Activated CD4-positive, alpha-beta T cell treated with anti-CD3 and anti-CD28 coated beads, Interleukin-2, Interleukin-6, amounts not matched to agents 100 ng/mL and 50 ng/mL, durations not matched to agents 16 hours and 8 hours (primary cell): ENCODE data around the gene RHOF.
A peak's percentile ranks its signal among the peaks of the same experiment; 100 is the strongest.
"Not testable (repeated sequence)": the region's sequence is repeated elsewhere in the genome, so short reads cannot be mapped to it uniquely, and the experiment has no call there.

ENCODE experiments used
- DNase-seq: peaks from one replicate; pipeline ENCODE4 v3.0.0-alpha.2; 2020

The RHOF gene

DNA sequence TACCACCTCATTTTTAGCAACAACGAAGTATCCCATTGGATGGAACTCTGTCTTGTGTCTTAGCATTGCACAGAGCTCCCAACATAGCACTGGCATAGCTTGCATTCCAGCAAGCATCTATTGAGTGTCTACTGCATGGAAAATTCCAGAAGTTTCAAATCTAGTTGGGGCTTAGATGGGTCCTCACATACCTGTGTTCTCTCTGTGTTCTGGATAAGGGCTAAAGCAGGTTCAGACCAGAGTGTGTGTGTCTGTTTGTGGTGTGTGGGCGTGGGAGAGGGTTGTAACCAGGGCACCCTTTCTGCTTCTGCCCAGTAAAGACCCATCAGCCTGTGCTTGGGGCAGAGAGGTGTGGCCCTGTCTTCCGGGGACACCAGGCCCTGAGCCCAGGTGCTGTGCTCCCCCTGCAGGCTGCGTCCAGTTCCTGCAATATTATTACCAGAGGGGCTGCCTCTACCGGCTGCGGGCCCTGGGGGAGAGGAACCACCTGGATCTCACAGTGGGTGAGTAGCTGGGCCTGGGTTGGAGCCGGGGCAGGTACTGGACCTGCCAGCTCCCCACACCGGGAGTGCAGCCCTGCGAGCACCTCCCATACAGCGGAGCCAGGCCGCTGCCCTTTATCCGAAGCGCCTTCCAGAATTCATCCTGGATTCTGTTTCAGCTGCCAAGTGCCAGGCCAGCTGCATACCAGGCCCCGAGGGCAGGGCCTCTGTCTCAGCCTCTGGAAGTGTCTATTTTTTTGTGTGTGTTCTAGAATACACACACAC is 20.3 kb downstream of the RHOF start:
- DNase-seq = peak; percentile 87

DNA sequence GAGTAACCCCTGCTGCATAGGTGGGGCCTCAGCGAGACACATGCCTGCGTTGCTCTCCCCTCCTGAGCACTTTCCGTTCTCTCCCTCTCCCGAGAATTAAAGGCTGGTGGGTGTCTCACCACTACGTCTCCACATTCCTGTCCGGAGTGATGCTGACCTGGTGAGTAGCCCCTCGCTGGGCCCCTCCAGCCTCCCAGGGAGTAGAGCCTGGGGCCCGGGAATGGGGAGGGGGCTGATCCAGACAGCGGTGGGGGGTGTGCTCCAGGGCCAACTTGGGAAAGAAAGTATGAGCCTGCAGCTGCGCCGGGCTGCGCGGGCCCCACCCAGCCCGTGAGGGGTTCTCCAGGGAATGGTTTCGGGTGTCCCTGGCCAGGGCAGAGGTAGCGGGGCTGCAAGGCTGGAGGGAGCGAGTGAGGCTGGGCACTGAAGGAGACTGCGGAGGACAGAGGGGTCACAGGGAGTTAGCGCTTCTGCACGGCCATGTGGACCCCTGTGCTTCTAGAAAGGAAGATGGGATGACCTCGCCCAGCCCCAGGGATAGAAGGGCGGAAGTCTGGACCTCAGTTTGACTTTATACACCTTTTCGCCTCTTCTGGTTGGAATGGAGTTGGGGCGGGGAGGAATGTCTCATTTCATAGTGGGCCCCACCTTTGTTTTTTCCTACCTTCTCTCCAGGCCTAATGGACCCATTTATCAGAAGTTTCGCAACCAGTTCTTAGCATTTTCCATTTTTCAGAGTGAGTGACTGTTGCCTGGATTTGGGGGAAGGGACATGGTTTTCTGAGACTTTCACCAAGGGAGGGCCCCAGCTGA is 22.5 kb downstream of the RHOF start:
- no peak for DNase-seq

DNA sequence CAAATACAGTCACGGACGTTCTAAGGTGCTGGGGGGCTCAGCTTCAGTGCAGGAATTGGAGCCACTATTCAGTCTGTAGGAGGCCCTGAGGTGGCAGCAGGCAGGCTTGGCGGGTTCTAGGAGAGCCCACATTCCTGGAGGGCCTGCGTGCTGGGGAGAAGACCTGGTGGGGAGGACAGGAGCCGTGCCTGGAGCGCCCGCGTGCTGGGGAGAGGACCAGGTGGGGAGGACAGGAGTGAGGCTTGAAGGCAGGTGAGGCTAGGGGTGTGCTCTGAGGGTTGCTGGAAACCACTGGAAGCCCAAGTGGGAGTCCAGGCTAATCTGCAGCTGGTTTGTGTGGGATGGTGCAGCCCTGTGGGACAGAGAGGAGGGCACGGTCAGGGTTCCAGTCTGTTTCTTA is 23.1 kb downstream of the RHOF start:
- DNase-seq = no peak

DNA sequence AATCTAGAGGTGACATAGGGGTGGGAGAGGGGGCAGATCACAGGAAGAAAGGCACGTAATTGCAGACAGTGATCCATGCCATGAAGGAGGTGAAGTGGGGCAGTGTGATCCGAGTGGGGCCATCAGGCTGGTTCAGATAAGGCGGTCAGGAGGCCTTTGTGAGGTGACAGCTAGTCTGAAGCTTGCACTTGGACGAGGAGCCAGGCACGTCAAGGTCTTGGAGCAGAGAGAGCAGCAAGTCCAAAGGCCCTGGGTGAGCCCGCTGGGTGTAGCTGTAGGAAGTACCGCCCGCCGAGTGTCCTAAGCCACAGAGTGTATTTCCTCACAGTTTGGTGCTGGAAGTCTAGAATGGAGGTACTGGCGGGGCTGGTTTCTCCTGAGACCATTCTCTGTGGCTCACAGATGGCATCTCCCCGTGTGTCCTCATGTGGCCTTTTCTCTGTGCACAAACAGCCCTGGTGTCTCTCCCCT is 23.6 kb downstream of the RHOF start:
- no peak for DNase-seq

DNA sequence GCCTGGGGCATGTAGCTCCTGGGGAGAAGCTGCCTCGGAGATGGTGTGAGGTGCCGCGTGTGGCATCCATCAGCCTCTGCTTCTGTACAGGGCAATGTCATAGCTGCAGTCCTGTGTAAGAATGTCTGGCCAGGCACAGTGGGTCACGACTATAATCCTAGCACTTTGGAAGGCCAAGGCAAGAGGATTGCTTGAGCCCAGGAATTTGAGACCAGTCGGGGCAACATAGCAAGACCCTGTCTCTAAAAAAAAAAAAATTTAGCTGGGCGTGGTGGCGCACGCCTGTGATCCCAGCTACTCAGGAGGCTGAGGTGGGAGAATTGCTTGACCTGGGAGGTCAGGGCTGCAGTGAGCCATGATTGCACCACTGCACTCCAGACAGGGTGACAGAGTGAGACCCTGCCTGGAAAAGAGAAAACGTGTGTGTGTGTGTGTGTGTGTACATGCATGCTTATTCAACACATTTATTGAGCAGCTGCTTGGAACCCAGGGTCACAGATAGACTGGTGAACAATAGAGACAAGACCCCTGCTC is 24.1 kb downstream of the RHOF start:
- no peak for DNase-seq

DNA sequence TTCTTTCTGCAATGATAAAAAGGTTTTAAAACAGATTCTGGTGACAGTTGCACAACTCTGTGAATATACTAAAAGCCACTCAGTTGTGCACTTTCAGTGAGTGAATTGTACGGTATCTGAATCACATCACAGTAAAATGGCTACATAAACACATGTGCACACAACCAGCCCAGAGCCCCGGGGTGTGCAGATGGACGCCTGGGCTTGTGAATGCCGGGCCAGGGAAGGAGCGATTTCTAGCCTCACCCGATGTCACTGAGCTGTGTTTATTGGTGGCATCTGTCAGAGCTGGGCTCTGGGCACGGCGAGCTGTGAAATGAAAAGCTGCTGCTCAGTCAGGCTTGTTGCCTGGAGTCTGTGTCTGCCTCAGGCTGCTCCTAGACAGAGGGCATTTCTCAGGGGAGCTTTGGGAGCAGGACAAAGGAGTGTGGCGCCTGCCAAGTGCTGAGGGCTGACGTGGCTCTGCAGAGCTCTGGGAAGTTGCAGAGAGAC is 25.9 kb downstream of the RHOF start:
- no peak for DNase-seq

DNA sequence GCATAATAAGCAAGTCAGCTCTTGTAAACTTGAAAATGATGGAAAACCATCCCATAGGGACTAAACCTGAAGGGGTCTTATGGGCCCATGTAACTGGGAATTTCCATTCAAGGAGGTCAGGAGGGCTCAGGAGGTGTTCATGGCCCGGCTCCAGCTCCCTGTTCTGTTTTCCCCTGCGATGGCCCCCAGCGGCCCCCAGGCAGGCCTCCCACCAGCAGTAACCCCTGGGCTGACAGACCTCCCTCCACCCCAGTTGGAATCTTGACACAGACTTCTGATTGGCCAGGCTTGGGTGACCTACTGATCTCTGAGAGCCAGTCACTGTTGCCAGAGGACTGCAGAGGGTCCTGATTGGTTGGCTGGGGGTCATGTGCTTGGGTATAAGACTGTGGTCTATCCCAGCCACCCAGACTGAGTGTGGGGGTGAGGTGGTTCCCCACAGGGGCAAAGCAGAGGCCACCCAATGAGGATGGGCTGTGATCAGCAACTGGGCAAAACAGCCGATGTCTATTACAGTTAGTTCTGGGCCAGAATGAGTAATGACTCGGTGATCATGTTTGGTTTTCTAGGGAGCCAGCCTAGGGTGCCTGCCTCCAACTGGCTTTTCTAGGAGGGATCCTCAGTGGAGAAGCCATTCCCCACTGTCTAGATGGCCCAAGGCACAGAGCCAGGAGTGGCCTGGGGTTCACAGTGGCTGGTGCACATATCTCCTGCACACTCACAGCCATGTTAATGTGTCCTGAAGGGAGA is 27.0 kb downstream of the RHOF start:
- DNase-seq = no peak

DNA sequence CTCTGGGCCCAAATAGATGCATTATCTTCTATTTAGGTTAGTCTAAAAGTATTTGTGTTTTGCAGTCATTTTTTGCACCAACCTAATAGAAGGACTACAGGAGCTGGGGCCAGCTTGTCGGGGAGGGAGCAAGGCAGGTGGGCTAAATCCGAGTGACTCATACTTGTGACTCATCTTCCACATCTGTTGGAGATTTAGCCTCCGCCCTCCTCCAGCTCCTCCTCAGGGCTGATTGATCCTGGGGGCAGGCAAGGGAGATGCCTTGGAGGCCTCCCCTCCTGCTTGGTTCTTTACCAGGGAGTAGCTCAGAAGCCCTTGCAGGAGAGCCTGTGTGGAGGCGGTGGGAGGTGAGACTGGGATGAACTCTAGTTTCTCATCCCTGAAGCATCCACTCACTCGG is 27.9 kb downstream of the RHOF start:
- no peak for DNase-seq

DNA sequence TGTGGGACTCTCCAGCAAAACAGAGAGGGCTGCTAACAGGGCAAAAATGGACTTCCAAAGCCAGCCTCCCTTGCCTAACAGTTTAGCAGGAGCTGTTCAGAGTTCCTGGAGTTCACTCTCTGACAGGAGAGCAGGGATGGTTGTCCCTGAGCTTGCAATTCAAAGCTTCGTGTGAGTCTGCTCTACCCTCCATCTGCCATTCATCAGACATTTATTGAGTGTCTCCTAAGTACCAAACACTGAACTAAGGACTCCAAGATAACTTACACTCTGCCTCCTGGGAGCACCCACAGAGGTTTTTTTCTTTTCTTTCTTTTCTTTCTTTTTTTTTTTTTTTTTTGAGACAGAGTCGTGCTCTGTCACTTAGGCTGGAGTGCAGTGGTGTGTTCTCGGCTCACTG is 28.7 kb downstream of the RHOF start:
- no peak for DNase-seq

DNA sequence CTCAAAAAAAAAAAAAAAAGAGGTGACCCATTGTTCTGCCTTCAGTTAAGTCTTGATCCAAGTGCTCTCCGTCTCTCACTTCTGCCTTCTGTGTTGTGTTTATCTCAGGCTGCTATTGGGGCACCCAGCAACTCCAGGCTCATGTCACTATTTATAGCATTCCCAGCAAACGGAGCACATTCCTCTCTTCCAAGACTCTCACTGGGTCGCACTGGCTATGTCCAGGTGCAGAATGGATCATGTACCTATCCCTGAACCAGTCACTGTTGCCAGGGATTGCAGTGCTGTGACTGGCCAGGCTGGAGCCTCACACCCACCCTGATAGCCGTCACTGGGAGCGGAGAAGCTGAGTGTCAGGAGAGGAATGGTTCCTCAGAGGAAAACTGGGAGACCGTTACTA is 31.2 kb downstream of the RHOF start:
- no peak for DNase-seq

DNA sequence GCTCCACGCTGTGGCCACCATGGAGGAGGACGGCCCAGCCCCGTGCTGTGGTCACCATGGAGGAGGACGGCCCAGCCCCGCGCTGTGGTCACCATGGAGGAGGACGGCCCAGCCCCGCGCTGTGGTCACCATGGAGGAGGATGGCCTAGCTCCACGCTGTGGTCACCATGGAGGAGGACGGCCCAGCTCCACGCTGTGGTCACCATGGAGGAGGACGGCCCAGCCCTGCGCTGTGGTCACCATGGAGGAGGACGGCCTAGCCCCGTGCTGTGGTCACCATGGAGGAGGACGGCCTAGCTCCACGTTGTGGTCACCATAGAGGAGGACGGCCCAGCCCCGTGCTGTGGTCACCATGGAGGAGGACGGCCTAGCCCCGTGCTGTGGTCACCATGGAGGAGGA is 35.0 kb downstream of the RHOF start:
- DNase-seq = not testable (repeated sequence)

DNA sequence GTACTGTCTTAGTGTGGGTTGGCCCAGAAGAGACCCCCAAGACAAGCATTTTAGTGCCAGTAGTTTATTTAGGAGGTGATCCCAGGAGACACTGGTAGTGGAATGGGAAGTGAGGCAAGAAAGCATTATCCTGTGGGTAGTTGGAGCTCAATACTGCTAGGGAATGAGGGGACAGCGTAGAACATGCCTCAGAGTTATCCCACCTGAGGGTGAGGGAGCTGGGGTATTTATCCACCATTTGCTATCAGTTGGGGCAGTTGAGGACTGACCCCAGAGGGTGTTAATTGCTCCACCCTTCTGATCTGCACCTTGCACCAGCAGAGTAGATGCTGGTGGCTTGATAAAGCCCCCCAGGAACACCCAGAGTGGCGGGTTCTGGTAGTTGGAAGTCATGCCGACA is 37.9 kb downstream of the RHOF start:
- no peak for DNase-seq

DNA sequence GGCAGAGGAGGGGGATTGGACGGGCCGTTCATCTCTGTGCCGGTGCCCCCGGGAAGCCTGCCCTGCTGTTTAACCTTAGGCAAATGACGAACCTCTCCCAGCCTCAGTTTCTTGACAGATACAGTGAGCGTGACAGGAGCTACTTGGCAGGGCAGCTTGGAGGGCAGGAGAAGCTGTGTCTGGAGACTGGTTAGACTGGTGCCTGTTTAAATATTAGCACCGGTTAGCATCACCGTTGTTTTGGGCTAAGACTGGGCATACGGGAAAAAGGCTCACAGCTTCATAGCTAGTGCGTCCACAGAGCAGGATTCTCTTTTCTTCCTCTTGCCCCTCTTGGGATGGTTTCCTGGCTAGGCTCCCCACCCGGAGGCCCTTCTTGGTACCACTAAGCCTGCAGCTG is 38.7 kb downstream of the RHOF start:
- no peak for DNase-seq

DNA sequence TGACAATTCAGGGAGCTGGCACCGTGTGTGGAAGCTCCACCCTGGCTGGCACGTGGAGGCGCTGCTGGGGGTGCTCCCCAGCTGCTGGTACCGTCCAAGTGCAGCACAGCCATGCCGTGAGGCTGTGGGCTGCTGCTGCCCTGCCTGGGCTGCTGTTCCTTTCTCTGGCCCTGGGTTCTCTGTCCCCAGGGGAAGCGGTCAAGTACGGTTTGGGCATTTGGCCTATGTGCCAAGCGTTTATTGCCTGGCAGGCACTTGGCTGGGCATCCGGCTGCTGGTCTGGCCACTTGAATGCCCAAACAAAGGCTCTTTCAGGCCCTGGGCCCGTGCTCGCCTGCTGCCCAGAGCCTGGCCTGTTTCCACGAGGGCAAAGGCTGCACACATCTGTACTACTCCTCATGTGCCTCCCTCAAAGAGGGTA is 39.6 kb downstream of the RHOF start:
- DNase-seq = no peak

DNA sequence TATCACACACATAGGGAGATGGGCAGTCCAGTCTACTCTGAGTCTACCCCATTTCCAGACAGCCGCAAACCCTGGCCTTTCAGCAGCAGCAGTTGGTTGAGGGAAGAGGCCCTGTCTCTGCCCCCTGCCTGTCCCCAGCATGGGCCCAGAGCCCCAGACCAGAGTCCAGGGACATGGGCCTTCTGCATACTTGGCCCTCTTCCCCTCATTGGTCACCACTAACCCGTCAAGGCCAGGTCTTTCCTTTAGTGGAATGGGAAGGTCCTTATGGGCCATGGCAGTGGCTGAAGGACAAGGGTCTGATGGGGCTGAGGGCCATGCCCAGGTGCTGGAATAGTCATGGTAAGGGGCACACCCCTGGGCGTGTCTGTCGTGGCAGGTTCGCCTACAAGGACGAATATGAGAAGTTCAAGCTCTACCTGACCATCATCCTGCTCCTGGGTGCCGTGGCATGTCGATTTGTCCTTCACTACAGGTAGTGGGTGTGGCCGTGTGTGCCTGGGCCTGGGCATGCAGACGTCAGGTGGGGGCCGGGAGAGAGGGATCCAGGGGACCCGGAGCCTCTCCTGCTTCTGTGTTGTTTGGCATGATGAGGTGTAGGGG is 41.6 kb downstream of the RHOF start:
- no peak for DNase-seq

DNA sequence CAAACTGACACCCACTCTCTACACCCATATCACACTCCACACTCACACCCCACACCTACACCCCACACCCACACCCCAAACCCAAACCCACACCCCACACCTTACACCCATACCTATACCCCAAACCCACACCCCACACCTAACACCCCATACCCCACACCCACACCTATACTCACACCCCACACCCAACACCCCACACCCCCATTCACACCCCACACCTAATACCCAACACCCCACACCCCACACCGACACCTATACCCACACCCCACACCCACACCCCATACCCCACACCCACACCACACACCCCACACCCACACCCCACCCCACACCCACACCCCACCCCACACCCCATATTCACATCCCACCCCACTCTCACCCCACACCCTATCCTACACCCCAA is 42.5 kb downstream of the RHOF start:
- no peak for DNase-seq

DNA sequence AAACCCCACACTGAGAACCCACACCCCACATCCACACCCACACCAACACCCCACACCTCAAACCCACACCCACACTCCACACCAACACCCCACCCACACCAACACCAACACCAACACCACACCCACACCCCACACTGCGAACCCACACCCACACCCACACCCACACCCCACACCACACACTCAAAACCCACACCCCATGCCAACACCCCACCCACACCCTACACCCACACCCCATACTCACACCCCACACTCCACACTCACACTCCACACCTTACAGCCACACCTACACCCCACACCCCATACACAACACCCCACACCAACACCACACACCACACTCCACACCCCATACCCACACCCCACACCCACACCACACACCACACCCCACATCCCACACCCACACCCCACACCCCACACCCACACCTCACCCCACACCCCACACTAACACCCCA is 43.0 kb downstream of the RHOF start:
- DNase-seq = no peak

DNA sequence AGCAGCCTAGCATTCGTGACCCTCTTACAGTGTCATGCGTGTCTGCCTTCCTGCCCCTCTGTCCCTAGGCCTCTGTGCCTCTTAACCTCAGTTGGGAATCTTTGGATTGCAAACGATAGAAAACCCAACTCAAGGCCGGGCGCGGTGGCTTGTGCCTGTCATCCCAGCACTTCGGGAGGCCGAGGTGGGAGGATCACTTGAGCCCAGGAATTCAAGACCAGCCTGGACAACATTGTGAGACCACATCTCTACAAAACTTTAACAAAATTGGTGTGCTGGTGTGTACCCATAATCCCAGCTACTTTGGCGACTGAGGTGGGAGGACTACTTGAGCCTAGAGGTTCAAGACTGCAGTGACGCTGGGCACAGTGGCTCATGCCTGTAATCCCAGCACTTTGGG is 44.2 kb downstream of the RHOF start:
- no peak for DNase-seq

DNA sequence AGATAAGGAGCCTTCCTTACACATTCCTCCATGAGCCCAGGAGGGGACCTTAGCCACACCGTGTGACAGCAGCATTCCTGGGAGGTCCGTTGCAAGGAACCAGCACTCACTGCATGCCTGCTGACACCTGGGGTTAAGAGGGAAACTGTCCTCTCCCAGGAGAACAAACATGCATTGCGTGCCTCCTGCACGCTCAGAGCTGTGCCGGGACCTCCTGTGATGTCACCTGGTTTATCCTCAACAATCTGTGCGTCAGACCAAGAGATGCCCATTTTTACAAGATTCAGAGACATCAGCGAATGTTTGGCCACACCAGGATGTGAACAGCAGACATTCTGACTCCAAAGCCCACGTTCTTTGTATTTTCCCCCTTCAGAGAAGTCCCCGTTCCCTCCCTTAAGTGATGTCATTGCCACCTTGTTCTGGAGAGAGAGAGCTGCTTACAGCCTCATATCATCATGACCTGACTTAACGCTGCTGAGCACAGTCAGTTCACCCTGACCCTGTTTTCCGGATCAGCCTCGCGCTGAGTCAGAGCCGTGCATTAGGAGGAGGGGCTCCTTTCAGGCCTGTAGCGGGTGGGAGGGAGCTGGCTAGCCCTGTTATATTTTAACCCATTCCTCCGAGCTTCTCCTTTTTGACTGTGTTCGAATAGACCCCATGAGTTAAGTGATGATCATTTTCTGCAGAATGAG is 44.8 kb downstream of the RHOF start:
- peak; percentile 41 for DNase-seq

DNA sequence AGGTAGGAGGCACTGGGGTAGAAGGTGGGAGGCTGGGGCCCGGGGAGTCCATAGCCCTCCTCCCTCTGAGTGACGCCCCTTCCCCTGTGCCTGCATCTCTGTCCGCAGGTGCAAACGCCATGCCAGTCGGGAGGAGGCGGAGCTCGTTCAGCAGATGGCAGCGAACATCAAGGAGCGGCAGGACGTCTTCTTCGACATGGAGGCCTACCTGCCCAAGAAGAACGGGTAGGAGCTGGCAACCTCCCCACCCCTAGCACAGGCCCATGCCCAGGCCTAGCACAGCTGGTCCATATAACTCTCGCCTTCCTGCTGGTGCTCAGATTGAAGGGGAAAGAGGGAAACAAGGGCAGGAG is 45.3 kb downstream of the RHOF start:
- no peak for DNase-seq

DNA sequence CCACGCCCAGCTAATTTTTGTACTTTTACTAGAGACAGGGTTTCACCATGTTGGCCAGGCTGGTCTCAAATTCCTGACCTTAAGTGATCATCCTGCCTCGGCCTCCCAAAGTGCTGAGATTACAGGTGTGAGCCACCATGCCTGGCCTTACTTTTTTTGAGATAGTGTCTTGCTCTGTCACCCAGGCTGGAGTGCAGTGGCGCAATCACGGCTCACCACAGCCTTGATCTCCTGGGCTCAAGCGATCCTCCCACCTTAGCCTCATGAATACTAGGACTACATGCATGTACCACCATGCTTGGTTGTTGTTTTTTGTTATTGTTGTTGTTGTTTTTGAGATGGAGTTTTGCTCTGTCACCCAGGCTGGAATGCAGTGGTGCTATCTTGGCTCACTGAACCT is 47.9 kb downstream of the RHOF start:
- DNase-seq = not testable (repeated sequence)

DNA sequence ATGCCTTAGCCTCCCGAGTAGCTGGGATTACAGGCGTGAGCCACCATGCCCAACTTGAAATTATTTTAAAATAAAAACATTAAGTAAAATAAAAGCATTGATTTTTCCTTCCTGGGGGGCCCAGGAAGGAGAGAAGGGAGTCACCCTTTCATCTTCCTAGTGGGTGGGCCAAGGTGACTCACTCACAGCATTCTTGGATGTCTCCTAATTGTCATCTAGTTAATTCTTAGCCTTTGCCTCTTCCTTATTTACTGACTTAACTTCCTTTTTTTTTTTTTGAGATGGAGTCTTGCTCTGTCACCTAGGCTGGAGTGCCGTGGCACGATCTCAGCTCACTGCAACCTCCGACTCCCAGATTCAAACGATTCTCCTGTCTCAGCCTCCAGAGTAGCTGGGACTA is 51.7 kb downstream of the RHOF start:
- no peak for DNase-seq
